ENCODE results near the gene NPC1L1. TPM values are rescaled to one million over a fixed set of nuclear protein-coding genes. Genes with fewer than 3 reads are reported as not detected.

The NPC1L1 gene
- total and polyA plus RNA-seq, 2 donors from 2014 or later, result 0.88 to 2.4 TPM

GRCh38 chr7:44470628-44471245, 70.4 kb downstream of the NPC1L1 start:
- peaks cover 0 to 15% (median 3%) of the 10 kb centered on the region in 3 donors for H3K36me3 ChIP-seq (ENCODE audit: control insufficient read depth in 2 of 3, insufficient read depth in 3 of 3, low read length in 3 of 3)
- intact Hi-C loops (cut with DNase I), result loop anchor here (10.0 kb wide), 1 partner anchor 226 kb away; no protein-coding TSS in a partner anchor
- DNase-seq (no peak), FAIRE-seq (no peak)
- peaks cover 0 to 31% (median 13%) of the 10 kb centered on the region in 3 donors for H3K4me1 ChIP-seq (ENCODE audit: control insufficient read depth in 2 of 3, insufficient read depth in 2 of 3, low read depth in 1 of 3, low read length in 3 of 3)
- H3K9ac ChIP-seq (ENCODE audit: low read length in 3 of 3), result no peak overlapping the region
- peak overlapping the region in 1 of 2 donors; percentile 52 for H3K27ac ChIP-seq (ENCODE audit: low read depth in 2 of 2, low read length in 2 of 2)
- no peak overlapping the region for H3K4me3 ChIP-seq (ENCODE audit: low read length in 3 of 3)
- H3K9me3 ChIP-seq (ENCODE audit: control insufficient read depth in 2 of 3, insufficient read depth in 1 of 3, low read length in 3 of 3), result no peaks in the 10 kb centered on the region
- H3K27me3 ChIP-seq (ENCODE audit: control insufficient read depth, insufficient read depth, low read length), result no peaks in the 10 kb centered on the region
- TF ChIP-seq CTCF (IDR thresholded peaks at IDR 0.05; ENCODE audit: borderline replicate concordance, extremely low read depth, insufficient read depth), result no peak

- no peaks in the 10 kb centered on the region for H3K27me3 ChIP-seq (ENCODE audit: control insufficient read depth, insufficient read depth, low read length)
- DNase-seq, result no peak
- peak overlapping the region in 1 of 2 donors; percentile 52 for H3K27ac ChIP-seq (ENCODE audit: low read depth in 2 of 2, low read length in 2 of 2)
- peak overlapping the region in 1 of 3 donors; percentile 0 for H3K9ac ChIP-seq (ENCODE audit: low read length in 3 of 3)
- H3K4me1 ChIP-seq (ENCODE audit: control insufficient read depth in 2 of 3, insufficient read depth in 2 of 3, low read depth in 1 of 3, low read length in 3 of 3), result peaks cover 0 to 31% (median 15%) of the 10 kb centered on the region in 3 donors
- no peak for TF ChIP-seq CTCF (IDR thresholded peaks at IDR 0.05; ENCODE audit: borderline replicate concordance, extremely low read depth, insufficient read depth)
- intact Hi-C loops (cut with DNase I), result loop anchor here (10.0 kb wide), 1 partner anchor 225 kb away; no protein-coding TSS in a partner anchor
- H3K4me3 ChIP-seq (ENCODE audit: low read length in 3 of 3), result no peak overlapping the region
- H3K36me3 ChIP-seq (ENCODE audit: control insufficient read depth in 2 of 3, insufficient read depth in 3 of 3, low read length in 3 of 3), result peaks cover 0 to 15% (median 3%) of the 10 kb centered on the region in 3 donors
- no peak for FAIRE-seq
- H3K9me3 ChIP-seq (ENCODE audit: control insufficient read depth in 2 of 3, insufficient read depth in 1 of 3, low read length in 3 of 3), result no peaks in the 10 kb centered on the region
These were observed 71.0 kb downstream of the NPC1L1 start for GRCh38 chr7:44470135-44470479.

- Histone ChIP-seq H3K27ac (ENCODE audit: low read depth in 2 of 2, low read length in 2 of 2) (peak overlapping the region in 1 of 2 donors; percentile 52), H3K9me3 (ENCODE audit: control insufficient read depth in 2 of 3, insufficient read depth in 1 of 3, low read length in 3 of 3) (no peaks in the 10 kb centered on the region), H3K4me3 (ENCODE audit: low read length in 3 of 3) (no peak overlapping the region), H3K9ac (ENCODE audit: low read length in 3 of 3) (peak overlapping the region in 1 of 3 donors; percentile 0), H3K4me1 (ENCODE audit: control insufficient read depth in 2 of 3, insufficient read depth in 2 of 3, low read depth in 1 of 3, low read length in 3 of 3) (peaks cover 0 to 31% (median 15%) of the 10 kb centered on the region in 3 donors), H3K27me3 (ENCODE audit: control insufficient read depth, insufficient read depth, low read length) (no peaks in the 10 kb centered on the region), H3K36me3 (ENCODE audit: control insufficient read depth in 2 of 3, insufficient read depth in 3 of 3, low read length in 3 of 3) (peaks cover 0 to 15% (median 3%) of the 10 kb centered on the region in 3 donors)
- intact Hi-C loops (cut with DNase I), result loop anchor here (10.0 kb wide), 1 partner anchor 225 kb away; no protein-coding TSS in a partner anchor
- no peak for TF ChIP-seq CTCF (IDR thresholded peaks at IDR 0.05; ENCODE audit: borderline replicate concordance, extremely low read depth, insufficient read depth)
- no peak for FAIRE-seq
- no peak for DNase-seq
These were observed 71.5 kb downstream of the NPC1L1 start for GRCh38 chr7:44469461-44470134.
